Gastroesophageal sphincter (tissue), 4 donors: ENCODE measurements around the gene AATK. TPM values are rescaled to one million over a fixed set of nuclear protein-coding genes. Genes with fewer than 3 reads are reported as not detected.

Source experiments
- ATAC-seq: fragments of 150-250 bp; one replicate; pipeline ENCODE4 v1.9.1; 2016; ENCODE audit warnings: mild to moderate bottlenecking, moderate library complexity
- H3K27ac ChIP-seq, 4 donors: fragments of 200-600 bp; sonication (generic) in 3 of 4; 1 replicate in 3 of 4; 2 replicates in 1 of 4; pipeline ENCODE4 v1.5.1; 2016 to 2019
- H3K27me3 ChIP-seq: fragments of 200-600 bp; sonication (generic); one replicate; pipeline ENCODE4 v1.5.1; 2019
- H3K36me3 ChIP-seq, 2 donors: fragments of 200-600 bp; sonication (generic); one replicate each; pipeline ENCODE4 v1.5.1; 2019; ENCODE audit warnings: control low read depth in 1 of 2
- H3K4me1 ChIP-seq, 3 donors: fragments of 200-600 bp; sonication (generic); 1 replicate in 2 of 3; 2 replicates in 1 of 3; pipeline ENCODE4 v1.5.1; 2016 to 2019; ENCODE audit warnings: control low read depth in 2 of 3
- H3K4me3 ChIP-seq, 2 donors: fragments of 200-600 bp; sonication (generic); one replicate each; pipeline ENCODE4 v1.5.1; 2019; ENCODE audit warnings: mild to moderate bottlenecking in 1 of 2, moderate library complexity in 1 of 2
- H3K9me3 ChIP-seq, 3 donors: fragments of 200-600 bp; sonication (generic); one replicate each; pipeline ENCODE4 v1.5.1; 2017 to 2019; ENCODE audit warnings: control low read depth in 2 of 3
- CTCF ChIP-seq, 4 experiments: fragments of 200-600 bp in 2 of 4; fragments of 450-650 bp in 2 of 4; sonication (generic) in 1 of 4; IDR thresholded peaks; one replicate each; pipeline ENCODE4 v1.5.1; 2017 to 2019; ENCODE audit warnings: antibody characterized with exemption in 4 of 4, mild to moderate bottlenecking in 2 of 4, moderate library complexity in 2 of 4
- EP300 ChIP-seq: sonication (generic); formaldehyde crosslinking; IDR thresholded peaks from one replicate; pipeline ENCODE4 v1.6.1; 2017; ENCODE audit warnings: antibody characterized with exemption, mild to moderate bottlenecking
- POLR2A ChIP-seq, 2 donors: fragments of 450-650 bp; IDR thresholded peaks; one replicate each; pipeline ENCODE4 v1.6.1; 2017; ENCODE audit warnings: antibody characterized with exemption in 2 of 2, mild to moderate bottlenecking in 2 of 2, moderate library complexity in 1 of 2
- POLR2AphosphoS5 ChIP-seq: sonication (generic); formaldehyde crosslinking; IDR thresholded peaks from one replicate; pipeline ENCODE4 v1.6.1; 2017; ENCODE audit warnings: antibody characterized with exemption
- WGBS, 2 donors: methylation state at CpG; one replicate each; pipeline ENCODE4 v1.1.5; 2018; ENCODE audit warnings: low coverage in 1 of 2; 5-methylcytosine and 5-hydroxymethylcytosine counted together
- total RNA-seq, 4 donors: library from RNA; depleted of rRNA; stranded (reverse); fragments of >200 nt; gene quantifications; one replicate each; pipeline ENCODE4 v1.1.0, GENCODE V29; 2016

The AATK gene
- total RNA-seq, 4 donors from 2014 or later, result 14.5 to 28.0 (median 22.1) TPM

GRCh38 chr17:81187586-81188490 lies 21.8 kb upstream of the AATK start:
- no peaks in the 10 kb centered on the region for H3K9me3 ChIP-seq
- H3K4me3 ChIP-seq, result no peak overlapping the region
- no peak for ATAC-seq
- H3K27me3 ChIP-seq, result peaks cover 18% of the 10 kb centered on the region
- no peak for TF ChIP-seq POLR2A (IDR thresholded peaks at IDR 0.05)
- TF ChIP-seq POLR2AphosphoS5, result no peak
- TF ChIP-seq CTCF (IDR thresholded peaks at IDR 0.05), result no peak
- TF ChIP-seq EP300, result no peak
- WGBS, 2 donors, result 87% methylated on average over 5 of the region's 26 CpGs; no CpG with 5 or more reads in 1 of the 2 donors
- no peaks in the 10 kb centered on the region for H3K4me1 ChIP-seq
- H3K27ac ChIP-seq, result no peak overlapping the region
- peaks cover 0 to 36% of the 10 kb centered on the region in 2 donors for H3K36me3 ChIP-seq

- H3K27ac ChIP-seq, result no peak overlapping the region
- H3K4me1 ChIP-seq, result no peaks in the 10 kb centered on the region
- ATAC-seq, result no peak
- no peaks in the 10 kb centered on the region for H3K9me3 ChIP-seq
- WGBS, 2 donors, result 60 to 89% methylated on average over 1 to 7 of the region's 11 CpGs
- peaks cover 25% of the 10 kb centered on the region for H3K27me3 ChIP-seq
- H3K4me3 ChIP-seq, result no peak overlapping the region
- TF ChIP-seq CTCF (IDR thresholded peaks at IDR 0.05), result no peak
- TF ChIP-seq POLR2A (IDR thresholded peaks at IDR 0.05), result no peak
- no peak for TF ChIP-seq EP300
- no peak for TF ChIP-seq POLR2AphosphoS5
- peaks cover 0 to 33% of the 10 kb centered on the region in 2 donors for H3K36me3 ChIP-seq
Observed at GRCh38 chr17:81187120-81187519, 21.1 kb upstream of the AATK start.

GRCh38 chr17:81186203-81186602 lies 20.2 kb upstream of the AATK start:
- Histone ChIP-seq H3K27ac (no peak overlapping the region), H3K4me1 (no peaks in the 10 kb centered on the region), H3K4me3 (no peak overlapping the region), H3K27me3 (peaks cover 34% of the 10 kb centered on the region), H3K9me3 (no peaks in the 10 kb centered on the region), H3K36me3 (peaks cover 0 to 24% of the 10 kb centered on the region in 2 donors)
- ATAC-seq, result no peak
- WGBS, 2 donors, result no CpG with 5 or more reads among the region's 7 CpGs
- TF ChIP-seq EP300, result no peak
- no peak for TF ChIP-seq POLR2A (IDR thresholded peaks at IDR 0.05)
- no peak for TF ChIP-seq POLR2AphosphoS5
- TF ChIP-seq CTCF (IDR thresholded peaks at IDR 0.05), result no peak

- no CpG with 5 or more reads among the region's 15 CpGs for WGBS, 2 donors
- TF ChIP-seq POLR2AphosphoS5 (no peak), CTCF (IDR thresholded peaks at IDR 0.05) (no peak), POLR2A (IDR thresholded peaks at IDR 0.05) (no peak), EP300 (no peak)
- no peak for ATAC-seq
- no peak overlapping the region for H3K4me3 ChIP-seq
- H3K36me3 ChIP-seq, result peaks cover 0 to 7% of the 10 kb centered on the region in 2 donors
- H3K4me1 ChIP-seq, result no peaks in the 10 kb centered on the region
- no peak overlapping the region for H3K27ac ChIP-seq
- no peaks in the 10 kb centered on the region for H3K9me3 ChIP-seq
- H3K27me3 ChIP-seq, result peaks cover 50% of the 10 kb centered on the region
Observed at GRCh38 chr17:81184555-81184954, 18.5 kb upstream of the AATK start.

- no peak for ATAC-seq
- H3K27ac ChIP-seq, result no peak overlapping the region
- H3K27me3 ChIP-seq, result peaks cover 50% of the 10 kb centered on the region
- H3K4me3 ChIP-seq, result no peak overlapping the region
- WGBS, 2 donors, result 100% methylated on average over 2 of the region's 11 CpGs; no CpG with 5 or more reads in 1 of the 2 donors
- no peaks in the 10 kb centered on the region for H3K4me1 ChIP-seq
- no peak for TF ChIP-seq POLR2AphosphoS5
- no peak for TF ChIP-seq CTCF (IDR thresholded peaks at IDR 0.05)
- no peak for TF ChIP-seq EP300
- no peak for TF ChIP-seq POLR2A (IDR thresholded peaks at IDR 0.05)
- peaks cover 0 to 4% of the 10 kb centered on the region in 2 donors for H3K36me3 ChIP-seq
- H3K9me3 ChIP-seq, result no peaks in the 10 kb centered on the region
Observed at GRCh38 chr17:81183807-81184206, 17.8 kb upstream of the AATK start.
